SK-N-SH (cell line): ENCODE measurements around the gene CDH12. TPM values are rescaled to one million over a fixed set of nuclear protein-coding genes. Genes with fewer than 3 reads are reported as not detected.

ENCODE experiments used
- CTCF ChIA-PET: fragments of 300-600, 350-600 bp; formaldehyde crosslinking; extraction: SDS; loops from one replicate; lab custom pipeline; 2021; lab: Yijun Ruan, JAX
- POLR2A ChIA-PET: fragments of 350-600 bp; sonication (Branson Sonifier 250); formaldehyde crosslinking; extraction: SDS; loops from one replicate; lab custom pipeline; 2020; ENCODE audit warnings: antibody characterized with exemption, inconsistent platforms; lab: Yijun Ruan, JAX
- DNase-seq: peaks from one replicate; pipeline ENCODE4 v3.0.0; 2012
- H2AFZ ChIP-seq: fragments of 200-600 bp; sonication (generic); 2 replicates; pipeline ENCODE4 v1.8.1; 2016; ENCODE audit warnings: antibody characterized with exemption, mild to moderate bottlenecking, low read depth
- H3F3A ChIP-seq: fragments of 200-600 bp; sonication (generic); replicated peaks from 2 replicates; pipeline ENCODE3; 2016; ENCODE audit warnings: antibody characterized with exemption, mild to moderate bottlenecking; ENCODE audit not compliant: insufficient read depth
- H3K27ac ChIP-seq, 2 experiments: fragments of 200-500 bp in 1 of 2; fragments of 200-600 bp in 1 of 2; sonication (Bioruptor generic) in 1 of 2; sonication (generic), shearing (Covaris generic) in 1 of 2; 2 replicates each; pipeline versions ENCODE4 v1.5.1 to v1.6.1; 2014 to 2016; ENCODE audit warnings: low read depth in 2 of 2, inconsistent platforms in 1 of 2, low read length in 1 of 2, mild to moderate bottlenecking in 1 of 2, mixed read lengths in 1 of 2
- H3K27me3 ChIP-seq: fragments of 200-600 bp; sonication (generic), shearing (Covaris generic); 2 replicates; pipeline ENCODE4 v1.6.1; 2016; ENCODE audit warnings: mixed run types; ENCODE audit not compliant: insufficient read depth
- H3K36me3 ChIP-seq, 2 experiments: fragments of 200-500 bp in 1 of 2; fragments of 200-600 bp in 1 of 2; sonication (Bioruptor generic) in 1 of 2; sonication (generic) in 1 of 2; replicated peaks in 1 of 2; 2 replicates each; pipeline versions ENCODE3 to v1.5.1; 2014 to 2016; ENCODE audit warnings: low read length in 1 of 2, mild to moderate bottlenecking in 1 of 2; ENCODE audit not compliant: insufficient read depth in 2 of 2, control insufficient read depth in 1 of 2
- H3K4me1 ChIP-seq, 2 experiments: fragments of 200-500 bp in 1 of 2; fragments of 200-600 bp in 1 of 2; sonication (Bioruptor generic) in 1 of 2; sonication (generic), shearing (Covaris generic) in 1 of 2; 2 replicates each; pipeline versions ENCODE4 v1.5.1 to v1.6.1; 2014 to 2016; ENCODE audit warnings: low read depth in 1 of 2, low read length in 1 of 2, mixed run types in 1 of 2; ENCODE audit not compliant: insufficient read depth in 2 of 2, control insufficient read depth in 1 of 2
- H3K4me2 ChIP-seq: fragments of 200-600 bp; sonication (generic), shearing (Covaris generic); 2 replicates; pipeline ENCODE4 v1.6.1; 2017; ENCODE audit warnings: mixed run types
- H3K4me3 ChIP-seq, 2 experiments: fragments of 200-500 bp in 1 of 2; fragments of 200-600 bp in 1 of 2; sonication (Bioruptor generic) in 1 of 2; sonication (generic), shearing (Covaris generic) in 1 of 2; 2 replicates each; pipeline versions ENCODE4 v1.5.1 to v1.8.1; 2014 to 2016; ENCODE audit warnings: low read depth in 2 of 2, inconsistent platforms in 1 of 2, low read length in 1 of 2, mild to moderate bottlenecking in 1 of 2, mixed read lengths in 1 of 2, moderate library complexity in 1 of 2
- H3K79me2 ChIP-seq: fragments of 200-600 bp; sonication (generic); 2 replicates; pipeline ENCODE4 v1.8.1; 2017; ENCODE audit warnings: mild to moderate bottlenecking; ENCODE audit not compliant: insufficient read depth
- H3K9ac ChIP-seq: fragments of 200-600 bp; sonication (generic); 2 replicates; pipeline ENCODE4 v1.6.1; 2017; ENCODE audit warnings: mixed run types
- H3K9me2 ChIP-seq: fragments of 200-600 bp; sonication (generic); 2 replicates; pipeline ENCODE4 v1.6.1; 2017; ENCODE audit warnings: mixed run types
- H3K9me3 ChIP-seq: fragments of 200-600 bp; sonication (generic); 2 replicates; pipeline ENCODE4 v1.6.1; 2017; ENCODE audit warnings: mixed run types, mild to moderate bottlenecking, moderate library complexity
- H4K20me1 ChIP-seq: fragments of 200-600 bp; sonication (generic); 2 replicates; pipeline ENCODE4 v1.6.1; 2017; ENCODE audit warnings: mild to moderate bottlenecking, mixed run types; ENCODE audit not compliant: insufficient read depth
- CTCF ChIP-seq: fragments of 200-600 bp; sonication (generic); IDR thresholded peaks from 2 replicates; pipeline ENCODE4 v1.6.1; 2017; ENCODE audit warnings: antibody characterized with exemption, mild to moderate bottlenecking, moderate library complexity
- ELF1 ChIP-seq: IDR thresholded peaks from 2 replicates; pipeline ENCODE4 v1.4.0; 2012
- FOXJ3 ChIP-seq: sonication (generic); formaldehyde crosslinking; IDR thresholded peaks from 2 replicates; pipeline ENCODE4 v1.5.1; 2020; ENCODE audit warnings: mild to moderate bottlenecking, missing genetic modification reagents
- GABPA ChIP-seq: IDR thresholded peaks from 2 replicates; pipeline ENCODE4 v1.4.0; 2012; ENCODE audit warnings: low read depth, mild to moderate bottlenecking
- MAX ChIP-seq: IDR thresholded peaks from 2 replicates; pipeline ENCODE4 v1.4.0; 2012; ENCODE audit warnings: low read depth
- MEF2A ChIP-seq: IDR thresholded peaks from 2 replicates; pipeline ENCODE4 v1.4.0; 2012; ENCODE audit warnings: low read depth, borderline replicate concordance
- NRF1 ChIP-seq: IDR thresholded peaks from 2 replicates; pipeline ENCODE4 v1.6.1; 2012; ENCODE audit warnings: low read depth, mild to moderate bottlenecking, low read length
- RXRA ChIP-seq: IDR thresholded peaks from 2 replicates; pipeline ENCODE4 v1.4.0; 2012; ENCODE audit warnings: low read depth, mild to moderate bottlenecking, borderline replicate concordance
- SMC3 ChIP-seq: IDR thresholded peaks from 2 replicates; pipeline ENCODE4 v1.6.1; 2012; ENCODE audit warnings: low read depth, low read length, improper control_type of control experiment
- TCF12 ChIP-seq: IDR thresholded peaks from 2 replicates; pipeline ENCODE4 v1.4.0; 2012
- TEAD4 ChIP-seq: IDR thresholded peaks from 2 replicates; pipeline ENCODE4 v1.4.0; 2012; ENCODE audit warnings: mild to moderate bottlenecking, borderline replicate concordance; ENCODE audit not compliant: insufficient read depth
- USF1 ChIP-seq: IDR thresholded peaks from 2 replicates; pipeline ENCODE4 v1.4.0; 2012; ENCODE audit warnings: low read depth, borderline replicate concordance
- WGBS: methylation state at CpG from one replicate; pipeline ENCODE4 v1.1.6; 2017; ENCODE audit warnings: low lambda C conversion rate; 5-methylcytosine and 5-hydroxymethylcytosine counted together
- polyA plus RNA-seq, 3 experiments: library from polyadenylated mRNA; depleted of rRNA; stranded (reverse); fragments of >200 nt; gene quantifications; 2 replicates each; pipeline ENCODE4 v1.2.3, GENCODE V29; 2012
- TF ChIP-seq, protein P1 (sequence below): IDR thresholded peaks from 2 replicates; pipeline ENCODE4; 2012
- TF ChIP-seq, protein P2 (sequence below): IDR thresholded peaks from 2 replicates; pipeline ENCODE4 v1.4.0; 2012; ENCODE audit warnings: low read depth, borderline replicate concordance

CDH12 gene
- polyA plus RNA-seq, 1 of the 3 experiments (the other 2 are of a cell fraction), result not detected

GRCh38 chr5:22033066-22033465 is 820.1 kb downstream of the CDH12 start:
- DNase-seq, result no peak
- H3K4me2 ChIP-seq, result no peak overlapping the region
- POLR2A ChIA-PET, result no interaction called here
- no peak overlapping the region for H2AFZ ChIP-seq
- no peak overlapping the region for H3K27ac ChIP-seq
- TF ChIP-seq MAX (no peak), NRF1 (no peak), MEF2A (no peak), GABPA (no peak), CTCF (no peak), TCF12 (no peak), TEAD4 (no peak), SMC3 (no peak), RXRA (no peak), ELF1 (no peak), FOXJ3 (CRISPR knock-in tag) (no peak), USF1 (no peak)
- TF ChIP-seq, protein P1, sequence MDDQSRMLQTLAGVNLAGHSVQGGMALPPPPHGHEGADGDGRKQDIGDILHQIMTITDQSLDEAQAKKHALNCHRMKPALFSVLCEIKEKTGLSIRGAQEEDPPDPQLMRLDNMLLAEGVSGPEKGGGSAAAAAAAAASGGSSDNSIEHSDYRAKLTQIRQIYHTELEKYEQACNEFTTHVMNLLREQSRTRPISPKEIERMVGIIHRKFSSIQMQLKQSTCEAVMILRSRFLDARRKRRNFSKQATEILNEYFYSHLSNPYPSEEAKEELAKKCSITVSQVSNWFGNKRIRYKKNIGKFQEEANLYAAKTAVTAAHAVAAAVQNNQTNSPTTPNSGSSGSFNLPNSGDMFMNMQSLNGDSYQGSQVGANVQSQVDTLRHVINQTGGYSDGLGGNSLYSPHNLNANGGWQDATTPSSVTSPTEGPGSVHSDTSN, result no peak
- TF ChIP-seq, protein P2, sequence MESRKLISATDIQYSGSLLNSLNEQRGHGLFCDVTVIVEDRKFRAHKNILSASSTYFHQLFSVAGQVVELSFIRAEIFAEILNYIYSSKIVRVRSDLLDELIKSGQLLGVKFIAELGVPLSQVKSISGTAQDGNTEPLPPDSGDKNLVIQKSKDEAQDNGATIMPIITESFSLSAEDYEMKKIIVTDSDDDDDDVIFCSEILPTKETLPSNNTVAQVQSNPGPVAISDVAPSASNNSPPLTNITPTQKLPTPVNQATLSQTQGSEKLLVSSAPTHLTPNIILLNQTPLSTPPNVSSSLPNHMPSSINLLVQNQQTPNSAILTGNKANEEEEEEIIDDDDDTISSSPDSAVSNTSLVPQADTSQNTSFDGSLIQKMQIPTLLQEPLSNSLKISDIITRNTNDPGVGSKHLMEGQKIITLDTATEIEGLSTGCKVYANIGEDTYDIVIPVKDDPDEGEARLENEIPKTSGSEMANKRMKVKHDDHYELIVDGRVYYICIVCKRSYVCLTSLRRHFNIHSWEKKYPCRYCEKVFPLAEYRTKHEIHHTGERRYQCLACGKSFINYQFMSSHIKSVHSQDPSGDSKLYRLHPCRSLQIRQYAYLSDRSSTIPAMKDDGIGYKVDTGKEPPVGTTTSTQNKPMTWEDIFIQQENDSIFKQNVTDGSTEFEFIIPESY, result no peak
- H3F3A ChIP-seq, result no peaks in the 10 kb centered on the region
- no peaks in the 10 kb centered on the region for H4K20me1 ChIP-seq
- H3K4me1 ChIP-seq, result no peaks in the 10 kb centered on the region
- WGBS, result 3% methylated on average over 2 of the region's 2 CpGs
- H3K9ac ChIP-seq, result no peak overlapping the region
- H3K79me2 ChIP-seq, result no peaks in the 10 kb centered on the region
- no peak overlapping the region for H3K4me3 ChIP-seq
- H3K9me2 ChIP-seq, result no peaks in the 10 kb centered on the region
- no peaks in the 10 kb centered on the region for H3K27me3 ChIP-seq
- CTCF ChIA-PET, result no interaction called here
- no peaks in the 10 kb centered on the region for H3K36me3 ChIP-seq
- H3K9me3 ChIP-seq, result no peaks in the 10 kb centered on the region
